ENCODE data around the gene PRICKLE2.

PRICKLE2 gene

DNA sequence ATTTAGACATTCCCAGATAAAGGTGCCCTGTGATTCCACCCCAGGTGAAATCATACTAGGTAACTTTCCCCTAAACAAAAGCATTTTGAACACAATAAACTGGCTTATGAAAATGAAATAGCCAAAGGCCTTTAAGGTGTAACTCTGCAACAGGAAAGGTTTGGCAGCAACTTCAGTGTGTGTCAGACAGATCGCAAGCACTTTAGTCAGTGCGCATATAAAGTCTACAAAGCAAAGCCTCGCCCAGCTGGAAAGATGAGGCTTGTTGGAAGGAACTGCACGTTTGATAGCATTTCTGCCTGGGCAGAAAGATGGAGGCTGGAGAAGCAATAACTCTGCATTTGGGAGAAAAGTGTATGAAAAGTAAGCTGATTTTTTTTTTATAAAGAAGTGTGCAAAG lies 57.9 kb downstream of the PRICKLE2 start:
- H3K4me3 ChIP-seq (ENCODE audit: low read depth, low read length) = no peak overlapping the region
- no peak for TF ChIP-seq CTCF (IDR thresholded peaks at IDR 0.05; ENCODE audit: borderline replicate concordance, insufficient read depth, low read depth, low read length)

DNA sequence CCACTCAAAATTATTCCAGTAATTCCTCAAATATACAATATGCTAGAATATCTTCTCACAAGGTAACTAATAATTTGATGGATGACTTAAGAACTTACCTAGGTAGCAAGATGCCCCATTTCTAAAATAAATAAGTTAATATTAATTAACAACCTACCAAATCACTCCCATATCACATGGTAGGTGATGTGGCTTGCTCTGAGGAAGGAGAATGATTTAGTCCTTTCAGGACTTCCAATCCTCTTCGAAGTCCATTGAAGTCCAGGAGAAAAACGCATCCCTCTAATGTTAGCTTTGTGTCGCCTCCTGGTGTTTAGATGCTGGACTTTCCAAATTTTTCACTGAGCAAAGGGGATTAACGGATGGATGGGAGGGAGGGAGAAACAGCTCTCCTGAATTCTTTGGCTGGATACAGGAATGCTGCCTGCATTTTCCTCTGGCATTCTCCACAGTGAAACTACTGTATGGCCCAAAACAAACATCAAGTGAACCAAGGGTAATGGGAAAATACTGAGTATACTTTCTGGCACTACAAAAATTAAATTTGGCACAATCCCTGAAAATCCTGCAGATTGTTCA lies 58.6 kb downstream of the PRICKLE2 start:
- no peak overlapping the region for H3K4me3 ChIP-seq (ENCODE audit: low read depth, low read length)
- TF ChIP-seq CTCF (IDR thresholded peaks at IDR 0.05; ENCODE audit: borderline replicate concordance, insufficient read depth, low read depth, low read length) = no peak

GRCh38 chr3:64164349-64164748 lies 60.9 kb downstream of the PRICKLE2 start:
- TF ChIP-seq CTCF (IDR thresholded peaks at IDR 0.05; ENCODE audit: borderline replicate concordance, insufficient read depth, low read depth, low read length) = no peak
- H3K4me3 ChIP-seq (ENCODE audit: low read depth, low read length) = no peak overlapping the region

GRCh38 chr3:64163755-64164148 lies 61.5 kb downstream of the PRICKLE2 start:
- no peak overlapping the region for H3K4me3 ChIP-seq (ENCODE audit: low read depth, low read length)
- TF ChIP-seq CTCF (IDR thresholded peaks at IDR 0.05; ENCODE audit: borderline replicate concordance, insufficient read depth, low read depth, low read length) = no peak

GRCh38 chr3:64163019-64163754 lies 62.1 kb downstream of the PRICKLE2 start:
- H3K4me3 ChIP-seq (ENCODE audit: low read depth, low read length) = no peak overlapping the region
- TF ChIP-seq CTCF (IDR thresholded peaks at IDR 0.05; ENCODE audit: borderline replicate concordance, insufficient read depth, low read depth, low read length) = no peak

DNA sequence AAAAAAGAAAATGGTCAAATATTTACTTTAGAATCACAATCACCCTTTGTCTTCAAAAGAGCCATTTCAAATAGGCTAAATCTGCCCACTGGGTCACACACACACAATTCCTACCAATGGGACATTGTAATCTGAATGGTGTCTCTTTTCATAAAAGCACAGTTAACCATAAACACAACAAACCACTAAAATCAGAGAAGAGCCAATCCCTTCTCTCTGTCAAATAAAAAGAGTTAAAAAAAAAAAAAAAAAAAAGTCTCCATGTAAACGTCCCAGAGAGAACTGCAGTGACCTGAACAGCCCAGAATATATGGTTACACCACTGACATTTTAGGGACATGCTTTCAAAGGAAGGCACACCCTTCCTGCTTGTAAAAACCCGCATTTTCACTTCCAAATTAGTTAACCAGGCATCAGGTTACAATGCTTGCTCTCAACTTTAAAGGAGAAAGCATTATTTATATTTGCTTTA lies 63.7 kb downstream of the PRICKLE2 start:
- H3K4me3 ChIP-seq (ENCODE audit: low read depth, low read length) = no peak overlapping the region
- TF ChIP-seq CTCF (IDR thresholded peaks at IDR 0.05; ENCODE audit: borderline replicate concordance, insufficient read depth, low read depth, low read length) = no peak
